HG03025 (cell line): Measurements from ENCODE around the gene KCTD21.

Experiments
- ATAC-seq: cut with Tn5 transposase; IDR thresholded peaks from one replicate; pipeline ENCODE4 v1.9.1; 2021; ENCODE audit warnings: mild to moderate bottlenecking, moderate library complexity; ENCODE audit not compliant: unreplicated experiment, low FRiP score

KCTD21 gene

DNA sequence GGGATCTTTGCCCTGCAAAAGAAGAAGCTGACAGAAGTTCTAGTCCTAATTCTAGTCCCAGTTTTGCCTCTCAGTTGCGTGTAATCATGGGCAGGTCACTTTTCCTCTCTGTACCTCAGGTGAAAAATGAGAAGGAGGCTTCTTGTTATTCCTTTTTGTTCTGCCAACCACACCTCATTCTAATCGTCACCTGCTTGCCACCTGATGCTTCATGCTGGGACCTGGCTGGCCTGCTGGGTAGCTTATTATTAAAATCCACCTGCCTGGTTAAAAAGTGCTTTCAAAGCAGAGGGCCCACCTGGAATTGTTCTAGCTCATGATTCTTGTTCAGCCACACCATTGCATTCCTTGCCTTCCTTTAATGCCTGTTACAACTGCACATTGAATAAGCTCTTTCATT, 40.6 kb downstream of the KCTD21 start:
- no peak for ATAC-seq

DNA sequence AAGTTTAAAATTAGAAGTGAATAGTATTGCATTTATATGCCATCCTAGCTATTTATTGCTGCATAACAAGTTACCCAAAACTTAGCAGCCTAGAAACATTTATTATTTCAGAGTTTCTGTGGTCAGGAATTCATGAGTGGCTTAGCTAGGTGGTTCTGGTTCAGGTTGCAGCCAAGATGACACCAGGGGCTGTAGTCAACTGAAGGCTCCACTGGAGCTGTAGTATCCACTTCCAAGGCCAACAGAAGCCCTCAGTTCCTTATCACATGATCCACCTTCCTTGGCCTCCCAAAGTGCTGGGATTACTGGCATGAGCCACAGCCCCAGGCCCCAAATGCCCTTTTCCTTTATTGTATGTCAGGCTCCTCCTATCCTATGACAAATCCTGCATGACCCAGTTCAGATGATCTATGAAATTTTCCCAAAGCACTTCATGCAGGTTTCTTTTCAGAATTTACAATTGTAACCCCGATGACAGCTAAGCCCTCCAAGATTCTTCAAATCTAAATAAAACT, 42.9 kb downstream of the KCTD21 start:
- ATAC-seq, result no peak

DNA sequence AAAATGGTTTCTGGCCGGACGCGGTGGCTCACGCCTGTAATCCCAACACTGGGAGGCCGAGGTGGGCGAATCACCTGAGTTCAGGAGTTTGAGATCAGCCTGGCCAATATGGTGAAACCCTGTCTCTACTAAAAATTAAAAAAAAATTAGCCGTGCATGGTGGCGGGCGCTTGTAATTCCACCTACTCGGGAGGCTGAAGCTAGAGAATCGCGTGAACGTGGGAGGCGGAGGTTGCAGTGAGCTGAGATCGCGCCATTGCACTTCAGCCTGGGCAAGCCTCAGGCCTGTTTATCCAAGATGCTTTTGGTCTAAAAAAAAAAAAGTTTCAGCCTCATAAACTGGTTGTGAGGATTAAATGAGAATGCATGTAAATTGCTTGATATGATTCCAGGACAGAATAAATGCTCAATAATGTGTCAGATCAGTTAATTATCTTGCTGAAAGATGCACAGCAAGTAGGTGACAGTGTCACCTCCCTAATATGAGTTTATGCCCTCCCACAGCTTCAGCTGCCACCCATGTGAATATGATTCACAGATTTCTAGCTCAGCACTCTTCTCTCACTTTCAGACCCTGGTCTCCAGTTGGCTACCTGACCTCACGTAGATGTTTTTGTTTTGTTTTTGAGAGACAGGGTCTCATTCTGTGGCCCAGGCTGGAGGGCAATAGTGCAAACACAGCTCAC, 47.9 kb downstream of the KCTD21 start:
- ATAC-seq, result no peak

DNA sequence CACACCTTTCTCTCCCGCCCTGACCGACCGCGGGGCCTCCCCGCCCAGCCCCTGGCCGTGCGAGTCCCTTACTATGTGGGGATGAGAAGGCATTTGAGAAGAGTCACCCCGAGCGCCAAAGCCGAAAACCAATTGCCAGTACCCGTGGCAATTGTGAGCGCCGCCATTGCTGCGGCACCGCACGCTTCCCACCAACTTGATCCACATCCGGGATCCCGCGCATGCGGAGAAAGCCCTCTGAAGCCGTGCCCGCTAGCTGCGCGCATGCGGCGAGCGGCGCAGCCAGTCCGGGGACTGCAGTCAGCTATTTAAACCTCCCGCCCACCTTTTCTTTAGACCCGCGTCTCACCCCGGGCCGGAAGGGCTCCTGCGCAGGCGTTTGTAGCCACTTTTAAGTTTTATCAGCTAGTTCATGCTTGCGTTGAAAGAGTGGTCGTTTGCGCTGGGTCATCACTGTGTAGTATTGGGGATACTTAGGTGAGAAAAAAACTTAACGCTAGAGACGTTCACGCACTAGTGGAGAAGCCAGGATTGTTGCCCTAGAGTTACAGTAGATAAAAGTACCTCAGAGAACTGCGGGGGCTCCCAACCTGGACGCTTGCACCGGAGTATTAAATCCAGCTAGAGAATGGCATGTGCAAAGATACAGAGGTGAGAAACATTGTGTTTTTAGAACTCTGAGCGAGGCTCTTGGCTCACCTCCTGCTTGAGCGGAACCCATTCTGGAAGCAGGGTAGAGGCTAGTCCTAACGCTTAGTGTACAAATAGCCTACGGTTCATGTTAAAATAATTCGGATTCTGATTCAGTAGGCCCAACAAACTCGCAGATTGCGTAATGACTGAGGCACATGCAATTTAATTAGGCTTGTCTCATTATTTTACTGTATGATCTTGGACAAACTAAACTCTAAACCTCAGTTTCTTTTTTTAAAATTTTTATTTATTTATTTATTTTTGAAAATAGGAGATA, 48.7 kb downstream of the KCTD21 start, which contains the start of gene ALG8:
Gene ALG8 (minus strand): TSS at position 205 of the 970 bp plus-strand sequence. CDS start 38 bp downstream, at position 167.
- peak; percentile 90 for ATAC-seq

DNA sequence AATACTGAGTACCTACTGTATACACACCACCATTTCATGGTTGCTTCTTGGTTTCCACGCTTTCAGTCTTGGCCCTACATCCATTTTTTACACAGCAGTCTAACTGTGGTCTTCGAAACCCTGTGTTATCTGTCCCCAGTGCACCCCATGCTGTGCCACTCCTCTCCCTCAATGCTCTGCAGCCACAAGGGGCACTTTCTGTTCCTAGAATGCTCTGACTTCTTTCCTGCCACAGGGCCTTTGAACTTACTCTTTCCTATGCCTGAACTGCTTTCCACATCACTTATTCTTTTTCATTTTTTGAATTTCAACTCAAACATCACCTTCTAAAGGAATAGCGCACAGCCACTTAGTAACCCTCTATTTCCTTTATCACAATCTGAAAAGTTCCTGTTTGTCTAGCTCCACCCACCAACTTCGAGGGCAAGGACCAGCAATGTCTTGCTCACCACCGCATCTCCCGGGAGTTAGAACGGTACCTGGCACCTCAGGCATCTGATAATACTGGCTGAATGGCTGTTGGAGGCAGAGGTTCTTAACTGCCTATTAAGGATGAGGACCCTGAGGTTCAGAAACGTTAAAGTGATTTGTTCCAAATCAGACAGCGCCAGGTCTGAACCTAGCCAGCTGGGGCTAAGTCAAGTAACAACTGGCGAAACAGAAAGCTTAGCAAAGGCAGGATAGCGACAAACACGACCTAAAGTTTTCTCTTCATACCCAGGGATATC, 49.6 kb downstream of the KCTD21 start:
- peak; percentile 29 for ATAC-seq

DNA sequence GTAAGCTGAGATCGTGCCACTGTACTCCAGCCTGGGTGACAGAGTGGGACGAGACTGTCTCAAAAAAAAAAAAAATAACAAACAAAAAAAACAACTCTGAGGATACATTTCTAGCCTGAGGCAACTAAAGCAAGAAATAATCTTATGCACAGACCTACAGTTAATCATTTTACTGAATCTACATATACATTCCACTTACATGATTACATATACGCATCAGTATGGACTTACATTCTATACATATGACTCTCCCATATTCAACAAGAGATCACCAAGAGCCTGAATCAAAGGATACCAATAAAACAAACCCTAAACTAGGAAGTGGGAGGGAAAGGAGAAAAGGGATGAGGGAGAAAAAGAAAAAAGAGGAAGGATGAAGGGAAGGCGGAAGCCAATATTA, 50.1 kb downstream of the KCTD21 start:
- no peak for ATAC-seq

DNA sequence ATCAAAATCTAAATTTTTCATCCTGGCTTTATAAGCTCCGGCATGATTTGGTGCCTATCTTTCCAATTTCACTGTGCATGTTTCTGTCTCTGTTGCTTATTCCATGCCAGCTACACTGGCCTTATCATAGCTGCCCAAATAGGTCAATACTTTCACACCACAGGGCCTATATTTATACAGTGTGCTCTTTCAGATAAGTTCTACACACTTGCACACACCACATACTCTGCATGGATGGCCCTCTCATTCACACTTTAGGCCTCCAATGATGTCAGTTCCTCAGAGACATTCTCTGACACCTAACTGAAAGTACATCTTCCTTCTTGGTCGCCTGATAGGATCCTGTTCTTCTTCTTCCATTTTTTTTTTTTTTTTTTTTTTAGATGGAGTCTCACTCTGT, 56.0 kb downstream of the KCTD21 start:
- ATAC-seq, result no peak

DNA sequence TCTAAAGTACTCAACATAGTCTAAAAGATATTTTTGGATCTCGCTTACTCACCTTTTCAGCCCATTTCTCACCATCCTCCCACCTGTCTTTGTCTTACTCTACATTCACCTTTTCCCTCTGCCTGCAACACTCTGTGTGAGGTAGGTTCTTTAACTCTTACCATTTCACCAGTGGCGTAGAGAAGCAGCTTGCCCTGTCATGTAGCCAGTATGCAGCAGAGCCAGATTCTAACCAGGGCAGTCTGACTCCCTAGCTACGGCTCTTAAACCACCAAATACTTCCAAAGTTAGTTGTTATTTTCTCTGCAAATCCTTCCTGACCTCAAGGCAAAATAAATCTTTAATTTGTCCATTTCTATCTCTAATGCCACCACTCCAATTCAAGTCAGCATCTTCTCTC, 56.5 kb downstream of the KCTD21 start:
- ATAC-seq, result no peak

DNA sequence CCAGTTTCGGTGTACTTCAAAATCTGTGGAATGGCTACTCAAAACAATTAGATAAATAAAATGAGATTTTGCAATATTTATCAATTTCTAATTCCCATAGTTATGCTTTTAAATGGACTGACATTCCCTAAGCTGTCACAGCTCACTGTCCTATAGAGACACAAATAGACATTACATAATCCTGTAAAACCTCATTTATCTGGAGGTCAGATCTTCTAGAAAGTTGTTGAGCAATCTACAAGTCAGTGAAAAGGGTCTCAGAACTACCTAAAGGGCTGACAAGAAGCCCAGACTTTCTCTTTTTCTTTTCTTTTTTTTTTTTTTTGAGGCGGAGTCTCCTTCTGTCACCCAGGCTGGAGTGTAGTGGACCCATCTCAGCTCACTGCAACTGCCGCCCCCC, 61.0 kb downstream of the KCTD21 start:
- no peak for ATAC-seq
